Activated CD8-positive, alpha-beta T cell treated with anti-CD3 and anti-CD28 coated beads for 36 hours (primary cell): ENCODE data around the gene NEK9. TPM values are rescaled to one million over a fixed set of nuclear protein-coding genes. Genes with fewer than 3 reads are reported as not detected.

Source experiments
- ATAC-seq: fragments of 200-7000 bp; cut with Tn5 transposase; one replicate; pipeline ENCODE4 v1.10.0; 2021; ENCODE audit warnings: mild to moderate bottlenecking, moderate library complexity
- CTCF ChIA-PET: fragments of 350-600 bp; sonication (Branson Sonifier 250); formaldehyde crosslinking; loops from one replicate; lab custom pipeline; 2021; ENCODE audit warnings: antibody characterized with exemption; lab: Charles Lee
- POLR2A ChIA-PET: fragments of 350-600 bp; sonication (Branson Sonifier 250); formaldehyde crosslinking; loops from one replicate; lab custom pipeline; 2021; ENCODE audit warnings: antibody characterized with exemption; lab: Charles Lee
- DNase-seq: peaks from one replicate; pipeline ENCODE4 v3.0.0-alpha.2; 2020
- H3K27ac Mint-ChIP-seq: one replicate; pipeline ENCODE4 v1.8.0; 2021; ENCODE audit warnings: mild to moderate bottlenecking, mixed read lengths
- H3K27me3 Mint-ChIP-seq: one replicate; pipeline ENCODE4 v1.8.0; 2021; ENCODE audit warnings: mixed read lengths
- H3K36me3 Mint-ChIP-seq: one replicate; pipeline ENCODE4 v1.8.0; 2021; ENCODE audit warnings: low read depth, mixed read lengths
- H3K4me1 Mint-ChIP-seq: one replicate; pipeline ENCODE4 v1.8.0; 2021; ENCODE audit warnings: low read depth, mixed read lengths
- H3K4me3 Mint-ChIP-seq: one replicate; pipeline ENCODE4 v1.8.0; 2021; ENCODE audit warnings: mild to moderate bottlenecking, moderate library complexity, mixed read lengths
- H3K9me3 Mint-ChIP-seq: one replicate; pipeline ENCODE4 v1.8.0; 2021; ENCODE audit warnings: mixed read lengths
- intact Hi-C: fragments of 100-400 bp; cut with micrococcal nuclease; formaldehyde crosslinking; loops from one replicate; pipeline ENCODE4 v1.10.0; 2022
- total RNA-seq, 2 experiments: library from RNA; stranded (reverse); gene quantifications; one replicate each; pipeline ENCODE4 v1.2.3, GENCODE V29; 2021
- TF ChIP-seq, protein P1 (sequence below): fragments of 200-600 bp; IDR thresholded peaks from one replicate; pipeline ENCODE4 v1.8.0; 2022; ENCODE audit warnings: antibody characterized with exemption, mild to moderate bottlenecking

The NEK9 gene
- total RNA-seq, 2 experiments from 2014 or later, result 54.9 to 59.5 TPM

DNA sequence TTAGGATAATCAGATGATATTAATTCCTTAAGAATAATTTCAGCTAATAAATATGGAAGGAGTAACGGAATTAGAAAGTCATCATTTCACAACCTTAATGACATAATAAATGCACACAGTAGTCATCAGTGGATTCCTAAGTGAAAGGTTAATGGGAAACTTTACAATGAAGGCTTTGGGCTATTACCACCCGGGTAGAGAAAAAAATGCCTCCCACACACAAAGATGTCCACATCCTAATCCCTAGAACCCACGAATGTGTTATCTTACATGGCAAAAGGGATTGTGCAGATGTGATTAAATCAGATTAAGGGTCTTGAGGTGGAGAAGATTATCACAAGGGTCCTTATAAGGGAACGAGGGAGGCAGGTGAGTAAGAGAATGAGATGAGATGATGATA, 43.9 kb upstream of the NEK9 start:
- ATAC-seq (no peak), DNase-seq (no peak)
- H3K27me3 Mint-ChIP-seq, result no peaks in the 10 kb centered on the region
- ChIA-PET POLR2A (no interaction called here), CTCF (interaction anchor here (1.0 kb wide), 1 partner anchor 13 kb away, joined by 3 read pairs; no protein-coding TSS in a partner anchor)
- TF ChIP-seq, protein P1, sequence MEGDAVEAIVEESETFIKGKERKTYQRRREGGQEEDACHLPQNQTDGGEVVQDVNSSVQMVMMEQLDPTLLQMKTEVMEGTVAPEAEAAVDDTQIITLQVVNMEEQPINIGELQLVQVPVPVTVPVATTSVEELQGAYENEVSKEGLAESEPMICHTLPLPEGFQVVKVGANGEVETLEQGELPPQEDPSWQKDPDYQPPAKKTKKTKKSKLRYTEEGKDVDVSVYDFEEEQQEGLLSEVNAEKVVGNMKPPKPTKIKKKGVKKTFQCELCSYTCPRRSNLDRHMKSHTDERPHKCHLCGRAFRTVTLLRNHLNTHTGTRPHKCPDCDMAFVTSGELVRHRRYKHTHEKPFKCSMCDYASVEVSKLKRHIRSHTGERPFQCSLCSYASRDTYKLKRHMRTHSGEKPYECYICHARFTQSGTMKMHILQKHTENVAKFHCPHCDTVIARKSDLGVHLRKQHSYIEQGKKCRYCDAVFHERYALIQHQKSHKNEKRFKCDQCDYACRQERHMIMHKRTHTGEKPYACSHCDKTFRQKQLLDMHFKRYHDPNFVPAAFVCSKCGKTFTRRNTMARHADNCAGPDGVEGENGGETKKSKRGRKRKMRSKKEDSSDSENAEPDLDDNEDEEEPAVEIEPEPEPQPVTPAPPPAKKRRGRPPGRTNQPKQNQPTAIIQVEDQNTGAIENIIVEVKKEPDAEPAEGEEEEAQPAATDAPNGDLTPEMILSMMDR, result no peak
- H3K4me3 Mint-ChIP-seq, result no peak overlapping the region
- H3K36me3 Mint-ChIP-seq, result peaks cover 18% of the 10 kb centered on the region
- H3K9me3 Mint-ChIP-seq, result no peaks in the 10 kb centered on the region
- no peak overlapping the region for H3K27ac Mint-ChIP-seq
- H3K4me1 Mint-ChIP-seq, result peaks cover 76% of the 10 kb centered on the region
- intact Hi-C loops, result no loop called here

DNA sequence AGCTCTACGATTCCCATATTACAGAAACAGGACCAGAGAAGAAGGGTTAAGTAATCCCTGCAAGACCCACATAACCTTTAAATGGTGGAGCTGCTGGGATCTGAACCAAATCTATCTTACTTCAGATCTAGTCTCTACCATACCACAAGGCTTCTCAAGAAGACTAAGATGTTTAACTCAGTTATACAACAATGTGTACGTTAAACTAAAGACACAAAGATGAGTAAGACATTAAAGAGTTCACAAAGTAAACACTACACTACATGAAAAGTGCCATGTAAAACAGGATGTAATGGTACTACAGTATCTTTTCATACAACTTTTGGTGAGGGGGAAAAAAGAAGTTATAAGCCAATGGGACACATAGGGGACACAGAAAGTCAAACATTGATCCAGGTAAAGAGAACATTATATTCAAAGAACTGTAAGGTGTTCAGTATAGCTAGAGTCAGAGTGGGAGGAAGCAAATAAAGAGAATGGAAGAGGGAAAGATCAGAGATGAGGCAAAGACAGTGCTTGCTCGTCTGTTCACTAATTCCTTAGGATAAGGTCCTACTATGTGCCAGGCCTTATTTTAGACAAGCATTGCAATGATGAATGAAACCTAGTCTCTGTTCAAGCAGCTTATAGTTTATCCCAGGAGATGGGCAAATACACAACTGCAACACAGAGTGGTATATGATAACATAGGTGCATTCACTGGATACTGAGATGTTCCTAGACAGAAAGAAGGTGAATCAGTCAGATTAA, 41.9 kb upstream of the NEK9 start:
- no peak overlapping the region for H3K27ac Mint-ChIP-seq
- POLR2A ChIA-PET, result interaction anchor here (1.0 kb wide), 1 partner anchor 97 kb away, joined by 3 read pairs; no protein-coding TSS in a partner anchor
- H3K27me3 Mint-ChIP-seq, result no peaks in the 10 kb centered on the region
- no peak overlapping the region for H3K4me3 Mint-ChIP-seq
- ATAC-seq (no peak), DNase-seq (no peak)
- CTCF ChIA-PET, result interaction anchor here (1.3 to 2.0 kb wide), 2 partner anchors 115 to 135 kb away, joined by 3 to 8 read pairs; no protein-coding TSS in a partner anchor
- intact Hi-C loops, result no loop called here
- H3K36me3 Mint-ChIP-seq, result peaks cover 5% of the 10 kb centered on the region
- peaks cover 74% of the 10 kb centered on the region for H3K4me1 Mint-ChIP-seq
- TF ChIP-seq, protein P1, result no peak
- no peaks in the 10 kb centered on the region for H3K9me3 Mint-ChIP-seq

DNA sequence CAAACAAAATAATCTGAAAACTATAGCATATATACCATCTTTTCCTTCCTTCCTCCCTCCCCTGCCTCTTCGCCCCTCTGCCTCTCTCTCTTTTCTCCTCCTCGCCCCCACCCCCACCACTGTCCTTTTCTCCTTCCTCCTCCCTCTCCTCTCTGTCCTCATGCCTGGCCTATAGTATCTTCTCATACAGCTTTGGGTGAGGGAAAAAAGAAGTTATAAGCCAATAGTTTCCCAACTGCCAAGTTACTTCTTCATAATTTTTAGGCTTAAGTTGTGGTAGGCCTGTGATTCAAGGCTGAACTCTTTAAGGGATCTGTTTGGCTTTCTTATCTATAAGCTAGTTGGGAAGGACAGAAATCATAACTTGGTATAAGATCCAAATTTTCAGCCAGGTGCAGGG, 40.5 kb upstream of the NEK9 start:
- ATAC-seq, result no peak
- Mint-ChIP-seq H3K36me3 (peaks cover 7% of the 10 kb centered on the region), H3K27me3 (no peaks in the 10 kb centered on the region), H3K9me3 (no peaks in the 10 kb centered on the region), H3K4me3 (no peak overlapping the region), H3K4me1 (peaks cover 70% of the 10 kb centered on the region), H3K27ac (no peak overlapping the region)
- TF ChIP-seq, protein P1, result no peak
- ChIA-PET CTCF (interaction anchor here (1.0 to 2.0 kb wide), 5 partner anchors 26 to 137 kb away, joined by 3 to 8 read pairs (median 4); no protein-coding TSS in a partner anchor), POLR2A (no interaction called here)
- no peak for DNase-seq
- intact Hi-C loops, result no loop called here

DNA sequence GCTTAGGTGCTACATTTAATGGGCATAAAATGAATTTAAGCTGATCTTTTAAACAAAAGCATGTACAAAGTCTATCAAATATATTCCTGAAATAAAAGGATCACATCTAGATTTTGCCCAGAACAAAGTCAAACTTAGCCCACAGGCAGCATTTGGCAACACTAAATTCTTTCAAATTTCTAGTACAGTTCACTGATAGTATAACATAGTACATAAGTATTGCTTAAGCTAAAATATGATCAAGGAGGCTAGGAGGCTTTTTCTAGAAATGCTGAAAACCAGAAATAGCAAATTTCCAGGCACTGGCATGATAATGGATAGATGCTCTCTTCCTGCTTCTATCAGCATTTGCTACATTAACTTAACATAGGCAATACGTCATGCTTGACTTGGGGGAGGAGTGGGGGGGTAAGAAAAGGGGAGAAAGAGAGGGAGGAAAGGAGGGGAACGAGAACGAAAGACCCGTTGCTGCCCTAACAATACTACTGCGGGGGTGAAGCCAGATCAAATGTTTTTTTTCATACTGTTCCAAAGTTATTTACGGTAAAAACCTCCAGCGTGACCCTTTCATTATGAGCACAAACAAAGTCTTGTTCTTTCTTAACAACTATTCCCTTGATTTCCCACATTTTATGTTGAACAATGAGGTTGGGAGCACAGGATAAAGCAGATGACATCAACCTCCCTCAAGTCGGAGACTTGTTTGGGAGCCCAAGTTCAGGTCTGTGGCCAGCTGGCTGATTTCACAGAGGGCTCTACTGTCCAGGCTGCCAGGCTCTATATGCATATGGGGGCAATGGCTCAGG, 38.9 kb upstream of the NEK9 start:
- TF ChIP-seq, protein P1, result no peak
- ChIA-PET POLR2A (interaction anchor here (0.6 to 1.0 kb wide), 2 partner anchors 12 to 28 kb away, joined by 4 read pairs; no protein-coding TSS in a partner anchor), CTCF (no interaction called here)
- intact Hi-C loops, result no loop called here
- no peaks in the 10 kb centered on the region for H3K9me3 Mint-ChIP-seq
- no peak for ATAC-seq
- H3K27ac Mint-ChIP-seq, result no peak overlapping the region
- peaks cover 72% of the 10 kb centered on the region for H3K4me1 Mint-ChIP-seq
- DNase-seq, result no peak
- no peak overlapping the region for H3K4me3 Mint-ChIP-seq
- H3K36me3 Mint-ChIP-seq, result peaks cover 13% of the 10 kb centered on the region
- no peaks in the 10 kb centered on the region for H3K27me3 Mint-ChIP-seq
